Colonic mucosa (tissue), 4 donors: ENCODE data around the gene MS4A18. TPM values are rescaled to one million over a fixed set of nuclear protein-coding genes. Genes with fewer than 3 reads are reported as not detected.

Experiments
- DNase-seq: peaks from one replicate; pipeline ENCODE4 v3.0.0-alpha.2; 2020
- H3K27ac ChIP-seq: fragments of 200-600 bp; one replicate; pipeline ENCODE4 v1.8.0; 2021
- H3K27me3 ChIP-seq: fragments of 200-600 bp; one replicate; pipeline ENCODE4 v1.8.0; 2021
- H3K36me3 ChIP-seq: fragments of 200-600 bp; one replicate; pipeline ENCODE4 v1.8.0; 2021
- H3K4me1 ChIP-seq: fragments of 200-600 bp; one replicate; pipeline ENCODE4 v1.8.0; 2021; ENCODE audit warnings: mild to moderate bottlenecking
- H3K4me3 ChIP-seq: fragments of 200-600 bp; one replicate; pipeline ENCODE4 v1.8.0; 2021
- H3K9ac ChIP-seq, 2 donors: one replicate each; pipeline ENCODE4 v1.7.0; 2013; ENCODE audit warnings: control low read depth in 2 of 2, low read depth in 2 of 2, low read length in 2 of 2
- H3K9me3 ChIP-seq: fragments of 200-600 bp; one replicate; pipeline ENCODE4 v1.8.0; 2021
- intact Hi-C: fragments of 100-400 bp; cut with DNase I; formaldehyde crosslinking; loops from one replicate; pipeline ENCODE4 v1.14.1; 2022
- total RNA-seq, 2 donors: library from RNA; stranded (reverse); fragmentation: NEBNext Ultra II Directional in 1 of 2; extraction: Animal tissue kit (Norgen Biotek cat#: 25700) in 1 of 2; gene quantifications; one replicate each; pipeline ENCODE4 v1.2.1, GENCODE V29; 2021
- TF ChIP-seq, protein P1 (sequence below): fragments of 200-600 bp; IDR thresholded peaks from one replicate; pipeline ENCODE4 v1.8.0; 2022; ENCODE audit warnings: antibody characterized with exemption, mild to moderate bottlenecking
- donor health status: healthy.
- donor health status: DM: no; HTN: no; CAD: no.
- donor health status: DM: no; HTN: no; CAD: no.

MS4A18 gene
- total RNA-seq, 2 donors from 2014 or later, result not detected

- intact Hi-C loops, result no loop called here
- Histone ChIP-seq H3K4me1 (no peaks in the 10 kb centered on the region), H3K36me3 (no peaks in the 10 kb centered on the region), H3K27me3 (no peaks in the 10 kb centered on the region), H3K9me3 (no peaks in the 10 kb centered on the region), H3K4me3 (no peak overlapping the region), H3K9ac (no peak overlapping the region), H3K27ac (no peak overlapping the region)
- TF ChIP-seq, protein P1, sequence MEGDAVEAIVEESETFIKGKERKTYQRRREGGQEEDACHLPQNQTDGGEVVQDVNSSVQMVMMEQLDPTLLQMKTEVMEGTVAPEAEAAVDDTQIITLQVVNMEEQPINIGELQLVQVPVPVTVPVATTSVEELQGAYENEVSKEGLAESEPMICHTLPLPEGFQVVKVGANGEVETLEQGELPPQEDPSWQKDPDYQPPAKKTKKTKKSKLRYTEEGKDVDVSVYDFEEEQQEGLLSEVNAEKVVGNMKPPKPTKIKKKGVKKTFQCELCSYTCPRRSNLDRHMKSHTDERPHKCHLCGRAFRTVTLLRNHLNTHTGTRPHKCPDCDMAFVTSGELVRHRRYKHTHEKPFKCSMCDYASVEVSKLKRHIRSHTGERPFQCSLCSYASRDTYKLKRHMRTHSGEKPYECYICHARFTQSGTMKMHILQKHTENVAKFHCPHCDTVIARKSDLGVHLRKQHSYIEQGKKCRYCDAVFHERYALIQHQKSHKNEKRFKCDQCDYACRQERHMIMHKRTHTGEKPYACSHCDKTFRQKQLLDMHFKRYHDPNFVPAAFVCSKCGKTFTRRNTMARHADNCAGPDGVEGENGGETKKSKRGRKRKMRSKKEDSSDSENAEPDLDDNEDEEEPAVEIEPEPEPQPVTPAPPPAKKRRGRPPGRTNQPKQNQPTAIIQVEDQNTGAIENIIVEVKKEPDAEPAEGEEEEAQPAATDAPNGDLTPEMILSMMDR, result no peak
- DNase-seq, result no peak
Measured at GRCh38 chr11:60747359-60747873, 22.9 kb downstream of the MS4A18 start.

DNA sequence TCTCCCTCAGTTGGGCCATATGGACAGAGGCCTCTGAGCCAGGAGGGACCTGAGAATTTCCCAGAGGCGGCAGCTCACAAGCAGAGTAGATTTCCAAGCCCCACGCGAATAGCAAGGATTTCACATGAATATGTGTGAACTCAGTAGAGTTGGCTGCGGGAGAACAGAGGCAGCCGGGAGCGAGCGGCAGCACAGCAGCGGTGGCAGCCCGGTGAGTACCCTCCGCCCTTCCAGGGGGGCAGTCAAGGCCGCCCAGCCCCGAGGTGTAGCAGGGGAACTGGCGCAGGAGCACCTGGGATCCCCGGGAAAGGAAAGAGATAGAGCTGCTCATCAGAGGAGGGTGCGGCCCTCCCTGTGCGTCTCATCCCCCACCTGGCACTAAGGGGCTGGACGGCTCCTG, 23.7 kb downstream of the MS4A18 start:
- no peak for DNase-seq
- Histone ChIP-seq H3K4me1 (no peaks in the 10 kb centered on the region), H3K9me3 (no peaks in the 10 kb centered on the region), H3K27ac (no peak overlapping the region), H3K27me3 (no peaks in the 10 kb centered on the region), H3K36me3 (no peaks in the 10 kb centered on the region), H3K4me3 (no peak overlapping the region), H3K9ac (no peak overlapping the region)
- TF ChIP-seq, protein P1, result no peak
- intact Hi-C loops, result no loop called here

- Histone ChIP-seq H3K9me3 (no peaks in the 10 kb centered on the region), H3K27me3 (no peaks in the 10 kb centered on the region), H3K9ac (no peak overlapping the region), H3K4me1 (no peaks in the 10 kb centered on the region), H3K36me3 (no peaks in the 10 kb centered on the region), H3K27ac (no peak overlapping the region), H3K4me3 (no peak overlapping the region)
- intact Hi-C loops, result no loop called here
- TF ChIP-seq, protein P1, result no peak
- no peak for DNase-seq
Measured at GRCh38 chr11:60748821-60749220, 24.3 kb downstream of the MS4A18 start.

- Histone ChIP-seq H3K27ac (no peak overlapping the region), H3K27me3 (no peaks in the 10 kb centered on the region), H3K9ac (no peak overlapping the region), H3K9me3 (no peaks in the 10 kb centered on the region), H3K4me3 (no peak overlapping the region), H3K4me1 (no peaks in the 10 kb centered on the region), H3K36me3 (no peaks in the 10 kb centered on the region)
- no peak for DNase-seq
- TF ChIP-seq, protein P1, result no peak
- intact Hi-C loops, result no loop called here
Measured at GRCh38 chr11:60750911-60751310, 26.4 kb downstream of the MS4A18 start.

DNA sequence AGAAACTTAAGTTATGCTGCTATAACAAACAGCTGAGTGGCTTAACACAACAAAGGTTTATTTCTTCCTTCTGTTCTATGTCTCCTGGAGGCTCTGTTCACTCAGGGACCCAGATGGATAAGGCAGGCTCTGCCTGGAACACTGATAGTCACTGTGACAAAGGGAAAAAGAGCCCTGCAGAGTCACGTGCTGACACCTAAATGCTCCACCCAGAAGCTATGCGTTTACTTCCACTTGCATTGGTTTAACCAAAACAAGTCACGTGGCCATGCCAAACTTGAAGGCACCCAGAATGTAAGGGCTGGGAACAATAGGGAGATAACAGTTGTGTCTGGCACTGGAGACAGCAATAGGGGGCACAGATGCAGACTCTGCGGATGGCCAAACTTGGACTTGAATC, 28.8 kb downstream of the MS4A18 start:
- intact Hi-C loops, result no loop called here
- Histone ChIP-seq H3K4me1 (no peaks in the 10 kb centered on the region), H3K9ac (no peak overlapping the region), H3K27ac (no peak overlapping the region), H3K27me3 (no peaks in the 10 kb centered on the region), H3K9me3 (no peaks in the 10 kb centered on the region), H3K36me3 (no peaks in the 10 kb centered on the region), H3K4me3 (no peak overlapping the region)
- no peak for DNase-seq
- TF ChIP-seq, protein P1, result no peak
